ENCODE measurements around the gene COL24A1.
"Not testable (repeated sequence)": the region's sequence is repeated elsewhere in the genome, so short reads cannot be mapped to it uniquely, and the experiment has no call there.

The COL24A1 gene

GRCh38 chr1:85762804-85763203, 393.8 kb downstream of the COL24A1 start:
- DNase-seq: no peak

- no peak for DNase-seq
These were observed 399.7 kb downstream of the COL24A1 start for GRCh38 chr1:85756864-85757263.

GRCh38 chr1:85748120-85748519, 408.5 kb downstream of the COL24A1 start:
- DNase-seq: no peak

- no peak for DNase-seq
These were observed 409.8 kb downstream of the COL24A1 start for GRCh38 chr1:85746777-85747176.

- DNase-seq: no peak
These were observed 412.8 kb downstream of the COL24A1 start for GRCh38 chr1:85743814-85744213.

GRCh38 chr1:85734931-85735330, 421.6 kb downstream of the COL24A1 start:
- no peak for DNase-seq

- no peak for DNase-seq
These were observed 437.8 kb downstream of the COL24A1 start for GRCh38 chr1:85718678-85719340.

- not testable (repeated sequence) for DNase-seq
These were observed 442.0 kb downstream of the COL24A1 start for GRCh38 chr1:85714418-85715114.

- no peak for DNase-seq
These were observed 447.7 kb downstream of the COL24A1 start for GRCh38 chr1:85708829-85709227.

GRCh38 chr1:85707990-85708828, 448.4 kb downstream of the COL24A1 start, which contains the start of gene ZNHIT6:
Gene ZNHIT6, minus strand, starts transcription at chr1:85708433. Its CDS starts 149 bp downstream, at chr1:85708284.
- DNase-seq: peak; percentile 81 to 85

GRCh38 chr1:85707267-85707989, 449.1 kb downstream of the COL24A1 start:
- DNase-seq: no peak

- no peak for DNase-seq
These were observed 450.6 kb downstream of the COL24A1 start for GRCh38 chr1:85705940-85706339.

- DNase-seq: no peak
These were observed 456.1 kb downstream of the COL24A1 start for GRCh38 chr1:85700422-85700821.

GRCh38 chr1:85697895-85698294, 458.7 kb downstream of the COL24A1 start:
- DNase-seq: no peak

- DNase-seq: no peak
These were observed 463.8 kb downstream of the COL24A1 start for GRCh38 chr1:85692730-85693314.

- no peak for DNase-seq
These were observed 466.7 kb downstream of the COL24A1 start for GRCh38 chr1:85689775-85690404.

- DNase-seq: no peak
These were observed 473.1 kb downstream of the COL24A1 start for GRCh38 chr1:85683292-85684025.

- DNase-seq: no peak
These were observed 475.5 kb downstream of the COL24A1 start for GRCh38 chr1:85681087-85681486.
